SU-DHL-6 (cell line): Measurements from ENCODE around the gene LRBA.

Experiments
- H2AFZ ChIP-seq: fragments of 200-600 bp; sonication (generic); 2 replicates; pipeline ENCODE4 v1.6.1; 2014; ENCODE audit warnings: low read depth, mild to moderate bottlenecking, moderate library complexity, mixed read lengths, antibody characterized with exemption, low read length; ENCODE audit not compliant: severe bottlenecking
- H3F3A ChIP-seq: fragments of 200-600 bp; shearing (Covaris generic); 2 replicates; pipeline ENCODE4 v1.6.0; 2016; ENCODE audit warnings: antibody characterized with exemption, mild to moderate bottlenecking; ENCODE audit not compliant: insufficient read depth
- H3K27ac ChIP-seq: fragments of 200-600 bp; sonication (generic); 2 replicates; pipeline ENCODE4 v1.5.1; 2016; ENCODE audit warnings: low read depth, mild to moderate bottlenecking, low read length, moderate library complexity, mixed read lengths
- H3K27me3 ChIP-seq: fragments of 200-600 bp; sonication (generic), shearing (Covaris generic); 2 replicates; pipeline ENCODE4 v1.6.0; 2014; ENCODE audit warnings: mild to moderate bottlenecking, low read length
- H3K36me3 ChIP-seq: fragments of 200-600 bp; sonication (generic); 2 replicates; pipeline ENCODE4 v1.6.1; 2014; ENCODE audit warnings: mild to moderate bottlenecking, low read length, mixed read lengths
- H3K4me2 ChIP-seq: fragments of 300-600, 200-600 bp; shearing (Covaris generic), sonication (generic); 2 replicates; pipeline ENCODE4 v1.6.0; 2014; ENCODE audit warnings: low read length, low read depth, mild to moderate bottlenecking; ENCODE audit not compliant: poor library complexity, severe bottlenecking
- H3K4me3 ChIP-seq: fragments of 200-600 bp; sonication (generic); 2 replicates; pipeline ENCODE4 v1.5.1; 2014; ENCODE audit warnings: antibody characterized with exemption, low read length, mild to moderate bottlenecking, mixed read lengths; ENCODE audit not compliant: insufficient read depth, poor library complexity, severe bottlenecking
- H3K79me2 ChIP-seq: fragments of 200-600 bp; sonication (generic); 2 replicates; pipeline ENCODE4 v1.6.1; 2014; ENCODE audit warnings: mild to moderate bottlenecking, low read length, moderate library complexity; ENCODE audit not compliant: insufficient read depth
- H3K9ac ChIP-seq: fragments of 200-600 bp; sonication (generic); 2 replicates; pipeline ENCODE4 v1.7.0; 2014; ENCODE audit warnings: mild to moderate bottlenecking, low read length
- H3K9me2 ChIP-seq: fragments of 200-600 bp; sonication (generic); replicated peaks from 2 replicates; pipeline ENCODE4 v1.6.1; 2014; ENCODE audit warnings: low read length; ENCODE audit not compliant: insufficient read depth
- H3K9me3 ChIP-seq: fragments of 200-600 bp; sonication (generic); 2 replicates; pipeline ENCODE4 v1.6.1; 2014; ENCODE audit warnings: low read length, mixed read lengths; ENCODE audit not compliant: insufficient read depth
- H4K20me1 ChIP-seq: fragments of 200-600 bp; sonication (generic); 2 replicates; pipeline ENCODE4 v1.6.1; 2014; ENCODE audit warnings: low read depth, mild to moderate bottlenecking, antibody characterized with exemption, low read length, moderate library complexity, mixed read lengths
- EZH2phosphoT487 ChIP-seq: fragments of 200-600 bp; sonication (generic), shearing (Covaris generic); conservative IDR thresholded peaks from 2 replicates; pipeline ENCODE4 v1.6.1; 2018; ENCODE audit warnings: mild to moderate bottlenecking, antibody characterized with exemption, low read length, moderate library complexity, mixed read lengths
- TF ChIP-seq, protein P1 (sequence below): fragments of 200-600 bp; sonication (generic); IDR thresholded peaks from one replicate; pipeline ENCODE4 v1.5.1; 2017; ENCODE audit warnings: antibody characterized with exemption, mild to moderate bottlenecking, low read length, moderate library complexity; ENCODE audit not compliant: insufficient read depth, poor library complexity, severe bottlenecking

The LRBA gene

DNA sequence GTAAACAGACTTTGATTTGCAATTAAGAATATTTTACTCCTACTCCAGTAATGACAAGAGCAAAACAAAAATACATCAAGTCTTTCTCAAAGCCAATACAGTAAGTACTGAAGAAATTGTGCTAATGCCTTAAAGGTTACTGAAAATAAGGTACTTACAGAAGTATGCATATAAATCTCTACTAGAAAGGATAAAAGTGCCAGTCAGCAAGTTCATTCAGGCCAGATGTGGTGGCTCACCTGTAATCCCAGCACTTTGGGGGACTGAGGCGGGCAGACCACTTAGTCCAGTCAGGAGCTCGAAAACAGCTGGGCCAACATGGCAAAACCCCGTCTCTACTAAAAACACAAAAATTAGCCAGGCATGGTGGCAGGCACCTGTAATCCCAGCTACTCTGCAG, 27.9 kb downstream of the LRBA start:
- no peaks in the 10 kb centered on the region for H3K9me2 ChIP-seq
- no peaks in the 10 kb centered on the region for H3K9me3 ChIP-seq
- peaks cover 85% of the 10 kb centered on the region for H3K79me2 ChIP-seq
- no peaks in the 10 kb centered on the region for H3K27me3 ChIP-seq
- H3K4me3 ChIP-seq, result no peak overlapping the region
- no peaks in the 10 kb centered on the region for H3F3A ChIP-seq
- TF ChIP-seq, protein P1, sequence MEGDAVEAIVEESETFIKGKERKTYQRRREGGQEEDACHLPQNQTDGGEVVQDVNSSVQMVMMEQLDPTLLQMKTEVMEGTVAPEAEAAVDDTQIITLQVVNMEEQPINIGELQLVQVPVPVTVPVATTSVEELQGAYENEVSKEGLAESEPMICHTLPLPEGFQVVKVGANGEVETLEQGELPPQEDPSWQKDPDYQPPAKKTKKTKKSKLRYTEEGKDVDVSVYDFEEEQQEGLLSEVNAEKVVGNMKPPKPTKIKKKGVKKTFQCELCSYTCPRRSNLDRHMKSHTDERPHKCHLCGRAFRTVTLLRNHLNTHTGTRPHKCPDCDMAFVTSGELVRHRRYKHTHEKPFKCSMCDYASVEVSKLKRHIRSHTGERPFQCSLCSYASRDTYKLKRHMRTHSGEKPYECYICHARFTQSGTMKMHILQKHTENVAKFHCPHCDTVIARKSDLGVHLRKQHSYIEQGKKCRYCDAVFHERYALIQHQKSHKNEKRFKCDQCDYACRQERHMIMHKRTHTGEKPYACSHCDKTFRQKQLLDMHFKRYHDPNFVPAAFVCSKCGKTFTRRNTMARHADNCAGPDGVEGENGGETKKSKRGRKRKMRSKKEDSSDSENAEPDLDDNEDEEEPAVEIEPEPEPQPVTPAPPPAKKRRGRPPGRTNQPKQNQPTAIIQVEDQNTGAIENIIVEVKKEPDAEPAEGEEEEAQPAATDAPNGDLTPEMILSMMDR, result no peak
- TF ChIP-seq EZH2phosphoT487, result no peak
- no peak overlapping the region for H2AFZ ChIP-seq
- H3K27ac ChIP-seq, result no peak overlapping the region
- H3K4me2 ChIP-seq, result no peak overlapping the region
- no peaks in the 10 kb centered on the region for H3K36me3 ChIP-seq
- no peak overlapping the region for H3K9ac ChIP-seq
- 0 out of 2 replicates have a peak, but pooled peaks cover 9% of the 10 kb centered on the region for H4K20me1 ChIP-seq

GRCh38 chr4:150986085-150986484, 29.0 kb downstream of the LRBA start:
- H4K20me1 ChIP-seq, result 0 out of 2 replicates have a peak, but pooled peaks cover 9% of the 10 kb centered on the region
- no peaks in the 10 kb centered on the region for H3K27me3 ChIP-seq
- H3F3A ChIP-seq, result no peaks in the 10 kb centered on the region
- no peaks in the 10 kb centered on the region for H3K9me2 ChIP-seq
- H2AFZ ChIP-seq, result no peak overlapping the region
- peaks cover 83% of the 10 kb centered on the region for H3K79me2 ChIP-seq
- TF ChIP-seq, protein P1, result no peak
- TF ChIP-seq EZH2phosphoT487, result no peak
- no peaks in the 10 kb centered on the region for H3K36me3 ChIP-seq
- no peak overlapping the region for H3K27ac ChIP-seq
- no peak overlapping the region for H3K9ac ChIP-seq
- no peaks in the 10 kb centered on the region for H3K9me3 ChIP-seq
- H3K4me3 ChIP-seq, result no peak overlapping the region
- no peak overlapping the region for H3K4me2 ChIP-seq

DNA sequence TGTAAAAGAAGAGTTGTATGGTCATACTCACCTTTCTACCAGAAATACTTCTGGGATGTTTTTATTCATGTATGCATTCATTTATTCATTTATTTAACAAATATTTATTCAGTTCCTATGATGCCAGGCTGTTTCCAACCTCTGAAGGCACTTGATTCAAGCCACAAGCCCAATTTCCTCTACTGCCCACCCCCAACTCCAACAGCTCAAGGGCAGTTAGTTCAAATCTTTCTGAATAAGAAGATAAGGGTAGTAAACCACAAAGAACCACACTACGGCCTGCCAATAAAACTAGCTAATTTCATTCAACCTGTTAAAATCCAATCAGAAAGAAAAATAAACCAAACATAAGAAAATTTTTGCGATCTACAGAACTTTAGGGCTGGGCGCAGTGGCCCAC, 31.2 kb downstream of the LRBA start:
- H3K36me3 ChIP-seq, result no peaks in the 10 kb centered on the region
- peaks cover 83% of the 10 kb centered on the region for H3K79me2 ChIP-seq
- no peak overlapping the region for H3K27ac ChIP-seq
- no peaks in the 10 kb centered on the region for H3K27me3 ChIP-seq
- H3K9me3 ChIP-seq, result no peaks in the 10 kb centered on the region
- H2AFZ ChIP-seq, result no peak overlapping the region
- H3K9ac ChIP-seq, result no peak overlapping the region
- H3K4me2 ChIP-seq, result no peak overlapping the region
- no peak overlapping the region for H3K4me3 ChIP-seq
- no peaks in the 10 kb centered on the region for H3K9me2 ChIP-seq
- TF ChIP-seq EZH2phosphoT487, result no peak
- TF ChIP-seq, protein P1, result no peak
- no peaks in the 10 kb centered on the region for H3F3A ChIP-seq
- H4K20me1 ChIP-seq, result peaks cover 13% of the 10 kb centered on the region
